GM18498 (cell line): Measurements from ENCODE around the gene BDH1.

Experiments used
- ATAC-seq: cut with Tn5 transposase; IDR thresholded peaks from one replicate; pipeline ENCODE4 v1.9.1; 2021; ENCODE audit warnings: mild to moderate bottlenecking, moderate library complexity; ENCODE audit not compliant: unreplicated experiment

The BDH1 gene

GRCh38 chr3:197464794-197465193 lies 91.0 kb downstream of the BDH1 start:
- ATAC-seq, result no peak

GRCh38 chr3:197463279-197463678 lies 92.5 kb downstream of the BDH1 start:
- no peak for ATAC-seq

GRCh38 chr3:197462808-197463207 lies 93.0 kb downstream of the BDH1 start:
- no peak for ATAC-seq

- no peak for ATAC-seq
These were observed 95.1 kb downstream of the BDH1 start for GRCh38 chr3:197460639-197461038.

GRCh38 chr3:197460002-197460401 lies 95.8 kb downstream of the BDH1 start:
- ATAC-seq, result no peak
